VCaP (cell line): ENCODE results near the gene GLB1L3.

ENCODE experiments used
- H3K27ac ChIP-seq: fragments of 450-650 bp; 2 replicates; pipeline ENCODE4 v1.5.1; 2017
- CTCF ChIP-seq: fragments of 450-650 bp; conservative IDR thresholded peaks from 2 replicates; pipeline ENCODE4 v1.5.1; 2017; ENCODE audit warnings: mild to moderate bottlenecking, moderate library complexity

Gene GLB1L3

GRCh38 chr11:134243913-134244312 is 32.3 kb upstream of the GLB1L3 start:
- no peak for TF ChIP-seq CTCF
- H3K27ac ChIP-seq = no peak overlapping the region

GRCh38 chr11:134244593-134244992 is 31.6 kb upstream of the GLB1L3 start:
- TF ChIP-seq CTCF = peak; percentile 77
- H3K27ac ChIP-seq = peak overlapping the region; percentile 72; the same call in 1 of the 2 replicates

GRCh38 chr11:134245434-134245833 is 30.7 kb upstream of the GLB1L3 start:
- peak overlapping the region; percentile 72 for H3K27ac ChIP-seq

GRCh38 chr11:134246100-134246499 is 30.1 kb upstream of the GLB1L3 start:
- H3K27ac ChIP-seq = peak overlapping the region; percentile 72
- no peak for TF ChIP-seq CTCF

More at GRCh38 chr11:134245434-134245833, 30.7 kb upstream of the GLB1L3 start:
- no peak for TF ChIP-seq CTCF

GRCh38 chr11:134246678-134247077 is 29.5 kb upstream of the GLB1L3 start:
- peak overlapping the region; percentile 72 for H3K27ac ChIP-seq
- no peak for TF ChIP-seq CTCF

- no peak overlapping the region for H3K27ac ChIP-seq
These were observed 27.2 kb upstream of the GLB1L3 start for GRCh38 chr11:134248910-134249480.

GRCh38 chr11:134250246-134250645 is 25.9 kb upstream of the GLB1L3 start:
- no peak for TF ChIP-seq CTCF
- no peak overlapping the region for H3K27ac ChIP-seq

More at GRCh38 chr11:134248910-134249480, 27.2 kb upstream of the GLB1L3 start:
- TF ChIP-seq CTCF = no peak
